ENCODE results near the gene PITX3.

Gene PITX3

GRCh38 chr10:102241444-102242117 is at the start of gene PITX3:
Gene PITX3 (minus strand): TSS chr10:102241512. CDS start chr10:102232080, 9,432 bp downstream.
- peak; percentile 64 for DNase-seq

- no peak for DNase-seq
Measured at GRCh38 chr10:102289840-102290239, 48.5 kb upstream of the PITX3 start.

GRCh38 chr10:102289356-102289755 is 48.0 kb upstream of the PITX3 start:
- DNase-seq: no peak

GRCh38 chr10:102287991-102288390 is 46.7 kb upstream of the PITX3 start:
- no peak for DNase-seq

- no peak for DNase-seq
Measured at GRCh38 chr10:102287538-102287937, 46.2 kb upstream of the PITX3 start.

- no peak for DNase-seq
Measured at GRCh38 chr10:102286216-102286615, 44.9 kb upstream of the PITX3 start.

- DNase-seq: no peak
Measured at GRCh38 chr10:102285133-102285532, 43.8 kb upstream of the PITX3 start.

GRCh38 chr10:102284531-102284930 is 43.2 kb upstream of the PITX3 start:
- DNase-seq: no peak

GRCh38 chr10:102283890-102284289 is 42.6 kb upstream of the PITX3 start:
- DNase-seq: no peak

GRCh38 chr10:102283488-102283887 is 42.2 kb upstream of the PITX3 start:
- no peak for DNase-seq

- DNase-seq: peak; percentile 16
Measured at GRCh38 chr10:102281102-102281487, 39.8 kb upstream of the PITX3 start.

- peak; percentile 86 for DNase-seq
Measured at GRCh38 chr10:102280397-102281101, 39.2 kb upstream of the PITX3 start.

GRCh38 chr10:102279104-102279503 is 37.8 kb upstream of the PITX3 start:
- no peak for DNase-seq

- DNase-seq: no peak
Measured at GRCh38 chr10:102275343-102275742, 34.0 kb upstream of the PITX3 start.

GRCh38 chr10:102274062-102274461 is 32.8 kb upstream of the PITX3 start:
- DNase-seq: no peak

GRCh38 chr10:102269017-102269416 is 27.7 kb upstream of the PITX3 start:
- DNase-seq: no peak

GRCh38 chr10:102268375-102268888 is 27.1 kb upstream of the PITX3 start:
- no peak for DNase-seq

GRCh38 chr10:102267748-102268147 is 26.4 kb upstream of the PITX3 start:
- no peak for DNase-seq

- no peak for DNase-seq
Measured at GRCh38 chr10:102266670-102267069, 25.4 kb upstream of the PITX3 start.

GRCh38 chr10:102264371-102264770 is 23.1 kb upstream of the PITX3 start:
- peak; percentile 55 for DNase-seq

- no peak for DNase-seq
Measured at GRCh38 chr10:102262744-102263370, 21.5 kb upstream of the PITX3 start.

GRCh38 chr10:102261842-102262241 is 20.5 kb upstream of the PITX3 start:
- no peak for DNase-seq

- no peak for DNase-seq
Measured at GRCh38 chr10:102261196-102261595, 19.9 kb upstream of the PITX3 start.

GRCh38 chr10:102255404-102255803 is 14.1 kb upstream of the PITX3 start:
- DNase-seq: no peak

Measured in SHP77 treated with DMSO at 0.1 percent for 48 hours (cell line).